Upper lobe of right lung (tissue), 1 donor: Measurements from ENCODE around the gene RECQL. TPM values are rescaled to one million over a fixed set of nuclear protein-coding genes. Genes with fewer than 3 reads are reported as not detected.
"Not testable (repeated sequence)": the region's sequence is repeated elsewhere in the genome, so short reads cannot be mapped to it uniquely, and the experiment has no call there.

Experiments
- ATAC-seq: fragments of 200-7000 bp; cut with Tn5 transposase; one replicate; pipeline ENCODE4 v1.9.1; 2020; ENCODE audit warnings: mild to moderate bottlenecking, moderate library complexity
- DNase-seq: peaks from one replicate; pipeline ENCODE4 v3.0.0-alpha.2; 2020
- H3K27ac ChIP-seq: fragments of 200-600 bp; one replicate; pipeline ENCODE4 v1.8.0; 2022
- H3K27me3 ChIP-seq: fragments of 200-600 bp; one replicate; pipeline ENCODE4 v1.8.0; 2022; ENCODE audit warnings: mild to moderate bottlenecking
- H3K36me3 ChIP-seq: fragments of 200-600 bp; one replicate; pipeline ENCODE4 v1.8.0; 2022
- H3K4me1 ChIP-seq: fragments of 200-600 bp; one replicate; pipeline ENCODE4 v1.8.0; 2022
- H3K4me3 ChIP-seq: fragments of 200-600 bp; one replicate; pipeline ENCODE4 v1.8.0; 2022; ENCODE audit warnings: mild to moderate bottlenecking
- H3K9me3 ChIP-seq: fragments of 200-600 bp; one replicate; pipeline ENCODE4 v1.8.0; 2022
- CTCF ChIP-seq: fragments of 200-600 bp; IDR thresholded peaks from one replicate; pipeline ENCODE4 v1.8.0; 2022; ENCODE audit warnings: antibody characterized with exemption
- intact Hi-C: fragments of 100-400 bp; cut with DNase I; formaldehyde crosslinking; loops from one replicate; pipeline ENCODE4 v1.11.0; 2022
- total RNA-seq: library from RNA; stranded (reverse); fragmentation: NEBNext Ultra II Directional; extraction: Animal tissue kit (Norgen Biotek cat#: 25700); gene quantifications from one replicate; pipeline ENCODE4 v1.2.1, GENCODE V29; 2021
- donor health status: DM: no; HTN: yes; CAD: no; lungs with severe emphysema.

The RECQL gene
- total RNA-seq, 1 donor from 2014 or later: 29.6 TPM

- Histone ChIP-seq H3K36me3 (peaks cover 87% of the 10 kb centered on the region), H3K27ac (no peak overlapping the region), H3K27me3 (no peaks in the 10 kb centered on the region), H3K4me1 (no peaks in the 10 kb centered on the region), H3K9me3 (no peaks in the 10 kb centered on the region), H3K4me3 (no peak overlapping the region)
- no peak for DNase-seq
- no peak for ATAC-seq
- TF ChIP-seq CTCF: no peak
- intact Hi-C loops: no loop called here
Observed at GRCh38 chr12:21478756-21479455, 22.5 kb downstream of the RECQL start.

GRCh38 chr12:21476949-21477348, 24.5 kb downstream of the RECQL start:
- Histone ChIP-seq H3K27ac (no peak overlapping the region), H3K27me3 (no peaks in the 10 kb centered on the region), H3K4me3 (no peak overlapping the region), H3K36me3 (peaks cover 93% of the 10 kb centered on the region), H3K9me3 (no peaks in the 10 kb centered on the region), H3K4me1 (no peaks in the 10 kb centered on the region)
- intact Hi-C loops: no loop called here
- ATAC-seq (no peak), DNase-seq (no peak)
- no peak for TF ChIP-seq CTCF

- intact Hi-C loops: no loop called here
- Histone ChIP-seq H3K9me3 (no peaks in the 10 kb centered on the region), H3K36me3 (peaks cover 94% of the 10 kb centered on the region), H3K27me3 (no peaks in the 10 kb centered on the region), H3K4me1 (no peaks in the 10 kb centered on the region), H3K27ac (no peak overlapping the region), H3K4me3 (no peak overlapping the region)
- ATAC-seq (no peak), DNase-seq (no peak)
- TF ChIP-seq CTCF: no peak
Observed at GRCh38 chr12:21475552-21475951, 25.9 kb downstream of the RECQL start.

- ATAC-seq: no peak
- intact Hi-C loops: no loop called here
- no peaks in the 10 kb centered on the region for H3K27me3 ChIP-seq
- H3K9me3 ChIP-seq: no peaks in the 10 kb centered on the region
- no peak overlapping the region for H3K4me3 ChIP-seq
- no peak for TF ChIP-seq CTCF
- no peak overlapping the region for H3K27ac ChIP-seq
- H3K36me3 ChIP-seq: peaks cover 96% of the 10 kb centered on the region
- H3K4me1 ChIP-seq: no peaks in the 10 kb centered on the region
- DNase-seq: no peak
Observed at GRCh38 chr12:21472197-21472823, 29.1 kb downstream of the RECQL start.

GRCh38 chr12:21471294-21471693, 30.1 kb downstream of the RECQL start:
- Histone ChIP-seq H3K9me3 (no peaks in the 10 kb centered on the region), H3K4me3 (no peak overlapping the region), H3K4me1 (no peaks in the 10 kb centered on the region), H3K36me3 (peaks cover 92% of the 10 kb centered on the region), H3K27ac (no peak overlapping the region), H3K27me3 (no peaks in the 10 kb centered on the region)
- no peak for TF ChIP-seq CTCF
- intact Hi-C loops: no loop called here
- DNase-seq (no peak), ATAC-seq (no peak)

GRCh38 chr12:21467334-21467733, 34.1 kb downstream of the RECQL start:
- H3K27ac ChIP-seq, H3K9me3 ChIP-seq, H3K4me1 ChIP-seq, ATAC-seq, DNase-seq, H3K4me3 ChIP-seq, intact Hi-C loops, H3K27me3 ChIP-seq: not testable (repeated sequence)
- peaks cover 76% of the 10 kb centered on the region for H3K36me3 ChIP-seq
